ENCODE measurements around the gene OGFR. TPM values are rescaled to one million over a fixed set of nuclear protein-coding genes. Genes with fewer than 3 reads are reported as not detected.

Gene OGFR
- total RNA-seq, 2 experiments from 2014 or later: 54.5 to 56.0 TPM

- Mint-ChIP-seq H3K4me1 (ENCODE audit: low read depth) (peaks cover 48% of the 10 kb centered on the region), H3K27ac (peak overlapping the region; percentile 81), H3K4me3 (peak overlapping the region; percentile 89), H3K9me3 (no peaks in the 10 kb centered on the region), H3K27me3 (no peaks in the 10 kb centered on the region), H3K36me3 (ENCODE audit: low read depth) (peaks cover 45% of the 10 kb centered on the region)
- DNase-seq (peak in 1 of 14 experiments; percentile 60), ATAC-seq (ENCODE audit: poor library complexity) (no peak)
- H3K27ac ChIP-seq (ENCODE audit: low read depth in 1 of 2, low read length in 2 of 2): peak overlapping the region in 1 of 2 donors; percentile 7
- H3K36me3 ChIP-seq (ENCODE audit: insufficient read depth, low read length): peaks cover 33% of the 10 kb centered on the region
- peak overlapping the region; percentile 31 for H3K4me3 ChIP-seq (ENCODE audit: low read length)
- no peaks in the 10 kb centered on the region for H3K9me3 ChIP-seq (ENCODE audit: control insufficient read depth in 1 of 2, insufficient read depth in 1 of 2, low read length in 2 of 2)
- intact Hi-C loops (cut with DNase I, micrococcal nuclease): loop anchor here (1.0 to 10.0 kb wide), 2 partner anchors 7 to 412 kb away; partner anchors contain the start of genes OGFR (in 2 of the 2) and RPS21 (in 1 of the 2)
- H3K27me3 ChIP-seq (ENCODE audit: control insufficient read depth in 1 of 2, insufficient read depth in 2 of 2, low read length in 2 of 2): no peaks in the 10 kb centered on the region
- ChIA-PET POLR2A (interaction anchor here (0.6 to 4.5 kb wide), 14 partner anchors 8 to 145 kb away, joined by 3 to 85 read pairs (median 6); partner anchors contain the start of genes NTSR1, OGFR and TCFL5), CTCF (interaction anchor here (1.1 kb wide), 1 partner anchor 12 kb away, joined by 7 read pairs; no protein-coding TSS in a partner anchor)
- no peak for TF ChIP-seq CTCF (IDR thresholded peaks at IDR 0.05)
- peaks cover 47% of the 10 kb centered on the region for H3K4me1 ChIP-seq (ENCODE audit: insufficient read depth, low read length)
Observed at GRCh38 chr20:62796699-62797491, 7.7 kb upstream of the OGFR start.

- no peak for TF ChIP-seq CTCF (IDR thresholded peaks at IDR 0.05)
- peaks cover 45% of the 10 kb centered on the region for H3K36me3 Mint-ChIP-seq (ENCODE audit: low read depth)
- ChIA-PET CTCF (interaction anchor here (1.1 kb wide), 1 partner anchor 11 kb away, joined by 7 read pairs; no protein-coding TSS in a partner anchor), POLR2A (no interaction called here)
- no peaks in the 10 kb centered on the region for H3K27me3 ChIP-seq (ENCODE audit: control insufficient read depth in 1 of 2, insufficient read depth in 2 of 2, low read length in 2 of 2)
- no peak for ATAC-seq (ENCODE audit: poor library complexity)
- peaks cover 45% of the 10 kb centered on the region for H3K4me1 ChIP-seq (ENCODE audit: insufficient read depth, low read length)
- no peaks in the 10 kb centered on the region for H3K27me3 Mint-ChIP-seq
- no peak overlapping the region for H3K4me3 ChIP-seq (ENCODE audit: low read length)
- no peak overlapping the region for H3K27ac ChIP-seq (ENCODE audit: low read depth in 1 of 2, low read length in 2 of 2)
- intact Hi-C loops (cut with DNase I, micrococcal nuclease): loop anchor here in 1 of 2 experiments (10.0 kb wide), 1 partner anchor 413 kb away; the partner anchor contains the start of gene RPS21
- H3K9me3 Mint-ChIP-seq: no peaks in the 10 kb centered on the region
- H3K27ac Mint-ChIP-seq: peak overlapping the region; percentile 81
- H3K36me3 ChIP-seq (ENCODE audit: insufficient read depth, low read length): peaks cover 33% of the 10 kb centered on the region
- H3K4me1 Mint-ChIP-seq (ENCODE audit: low read depth): peaks cover 43% of the 10 kb centered on the region
- no peak for DNase-seq
- H3K9me3 ChIP-seq (ENCODE audit: control insufficient read depth in 1 of 2, insufficient read depth in 1 of 2, low read length in 2 of 2): no peaks in the 10 kb centered on the region
- peak overlapping the region; percentile 89 for H3K4me3 Mint-ChIP-seq
Observed at GRCh38 chr20:62797671-62798532, 6.7 kb upstream of the OGFR start.

- Mint-ChIP-seq H3K9me3 (no peaks in the 10 kb centered on the region), H3K27me3 (peaks cover 2% of the 10 kb centered on the region), H3K36me3 (ENCODE audit: low read depth) (peaks cover 48% of the 10 kb centered on the region), H3K4me1 (ENCODE audit: low read depth) (peaks cover 42% of the 10 kb centered on the region), H3K27ac (no peak overlapping the region), H3K4me3 (peak overlapping the region; percentile 38)
- Histone ChIP-seq H3K4me1 (ENCODE audit: insufficient read depth, low read length) (peaks cover 38% of the 10 kb centered on the region), H3K4me3 (ENCODE audit: low read length) (no peak overlapping the region), H3K36me3 (ENCODE audit: insufficient read depth, low read length) (peaks cover 33% of the 10 kb centered on the region), H3K27me3 (ENCODE audit: control insufficient read depth in 1 of 2, insufficient read depth in 2 of 2, low read length in 2 of 2) (no peaks in the 10 kb centered on the region), H3K27ac (ENCODE audit: low read depth in 1 of 2, low read length in 2 of 2) (no peak overlapping the region), H3K9me3 (ENCODE audit: control insufficient read depth in 1 of 2, insufficient read depth in 1 of 2, low read length in 2 of 2) (no peaks in the 10 kb centered on the region)
- DNase-seq: no peak
- no peak for ATAC-seq (ENCODE audit: poor library complexity)
- ChIA-PET POLR2A (no interaction called here), CTCF (no interaction called here)
- intact Hi-C loops (cut with DNase I, micrococcal nuclease): loop anchor here in 1 of 2 experiments (10.0 kb wide), 1 partner anchor 414 kb away; the partner anchor contains the start of gene RPS21
- no peak for TF ChIP-seq CTCF (IDR thresholded peaks at IDR 0.05)
Observed at GRCh38 chr20:62799036-62799435, 5.6 kb upstream of the OGFR start.

Measured in CD4-positive, alpha-beta T cell (primary cell).